Dedifferentiated amniotic fluid mesenchymal stem cell (primary cell): Measurements from ENCODE around the gene UNK.
"Not testable (repeated sequence)": the region's sequence is repeated elsewhere in the genome, so short reads cannot be mapped to it uniquely, and the experiment has no call there.

Experiments used
- DNase-seq: peaks from one replicate; pipeline ENCODE4 v3.0.0-alpha.2; 2016; ENCODE audit errors: extremely low spot score

UNK gene

DNA sequence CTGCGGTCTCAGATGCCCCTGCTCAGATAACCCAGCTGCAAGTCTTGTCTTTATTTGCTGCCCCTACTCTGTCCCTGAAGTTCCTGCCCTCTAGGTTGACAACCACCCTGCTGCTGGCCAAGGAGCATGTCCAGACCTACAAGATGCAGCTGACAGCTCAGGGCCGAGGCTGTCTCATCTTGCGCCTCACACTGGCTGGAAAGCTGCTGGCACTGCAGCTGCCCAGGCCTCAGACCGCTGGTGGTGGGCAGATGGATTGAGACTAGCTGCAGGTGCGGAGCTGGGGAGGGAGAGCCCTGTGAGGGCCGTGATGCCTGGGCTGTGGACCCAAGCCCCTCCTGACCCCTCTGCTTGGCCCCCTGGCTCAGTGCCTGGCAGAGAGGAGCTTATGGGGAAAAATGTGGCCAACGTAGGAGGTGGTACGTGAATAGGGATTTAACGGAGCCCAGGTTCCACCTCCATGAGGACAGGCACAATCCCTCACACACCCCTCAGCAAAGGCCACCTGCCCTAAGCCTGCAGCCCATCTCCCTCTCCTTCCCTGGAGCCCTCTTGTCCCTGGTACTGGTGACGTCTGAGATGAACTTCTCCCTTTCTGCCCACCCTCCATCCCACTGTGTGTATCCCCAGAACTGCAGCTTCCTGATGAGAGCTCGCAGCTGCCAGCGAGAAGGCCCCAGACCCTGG, 11.3 kb upstream of the UNK start:
- no peak for DNase-seq

DNA sequence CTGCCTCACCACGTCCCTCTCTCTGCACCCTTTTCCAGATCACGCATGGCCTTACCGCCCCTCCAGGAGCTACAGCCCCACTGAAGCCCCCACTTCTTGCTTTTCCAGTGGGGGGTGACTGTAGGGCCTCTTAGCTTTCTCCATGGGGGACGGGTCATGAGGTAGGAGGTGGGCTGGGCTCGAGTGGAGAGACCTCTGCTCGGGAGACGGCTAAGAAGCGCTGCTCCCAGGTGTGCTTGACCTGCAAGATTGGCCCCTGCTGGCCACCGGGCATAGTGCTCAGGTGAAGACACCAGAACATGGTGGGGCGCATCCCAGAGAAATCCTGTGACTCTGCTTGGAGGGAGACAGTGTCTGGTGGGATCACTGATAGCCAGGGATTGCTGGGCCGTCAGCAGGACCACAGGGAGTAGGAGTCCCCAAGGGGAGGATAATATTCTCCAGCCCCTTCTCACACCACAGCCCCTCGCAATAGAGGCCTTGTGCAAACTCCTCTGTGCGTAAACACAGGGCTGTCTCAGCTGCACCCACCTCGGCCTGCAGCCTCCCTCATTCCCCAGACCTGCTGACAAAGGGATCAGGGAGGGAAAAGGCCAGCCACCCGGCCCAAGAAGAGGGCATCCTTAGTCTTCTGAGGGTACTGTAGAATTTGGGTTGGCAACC, 10.7 kb upstream of the UNK start:
- no peak for DNase-seq

DNA sequence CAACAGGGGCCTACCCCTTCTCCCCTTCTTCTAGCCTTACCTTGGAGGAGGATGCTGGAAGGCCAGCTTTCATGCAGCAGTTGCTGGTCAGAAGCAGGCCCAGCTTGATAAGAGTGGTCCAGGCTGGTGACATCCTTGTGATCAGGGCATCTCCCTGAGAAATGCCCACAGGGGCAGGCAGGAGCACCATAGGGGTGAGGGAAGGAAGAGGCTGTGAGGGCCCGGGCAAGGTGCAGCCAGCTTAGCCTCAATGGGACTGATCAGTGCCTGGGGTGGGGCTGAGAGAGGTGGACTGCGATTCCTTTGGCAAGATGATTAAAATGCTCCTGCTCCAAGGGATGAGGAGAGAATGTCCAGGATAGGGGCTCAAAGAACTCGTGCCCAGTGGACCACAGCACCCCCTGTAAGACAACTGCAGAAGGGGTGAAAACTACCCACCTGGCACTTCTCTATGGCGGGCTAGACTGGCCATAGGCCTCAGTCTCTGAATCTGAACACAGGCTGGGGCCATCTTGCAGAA, 10.1 kb upstream of the UNK start:
- no peak for DNase-seq

DNA sequence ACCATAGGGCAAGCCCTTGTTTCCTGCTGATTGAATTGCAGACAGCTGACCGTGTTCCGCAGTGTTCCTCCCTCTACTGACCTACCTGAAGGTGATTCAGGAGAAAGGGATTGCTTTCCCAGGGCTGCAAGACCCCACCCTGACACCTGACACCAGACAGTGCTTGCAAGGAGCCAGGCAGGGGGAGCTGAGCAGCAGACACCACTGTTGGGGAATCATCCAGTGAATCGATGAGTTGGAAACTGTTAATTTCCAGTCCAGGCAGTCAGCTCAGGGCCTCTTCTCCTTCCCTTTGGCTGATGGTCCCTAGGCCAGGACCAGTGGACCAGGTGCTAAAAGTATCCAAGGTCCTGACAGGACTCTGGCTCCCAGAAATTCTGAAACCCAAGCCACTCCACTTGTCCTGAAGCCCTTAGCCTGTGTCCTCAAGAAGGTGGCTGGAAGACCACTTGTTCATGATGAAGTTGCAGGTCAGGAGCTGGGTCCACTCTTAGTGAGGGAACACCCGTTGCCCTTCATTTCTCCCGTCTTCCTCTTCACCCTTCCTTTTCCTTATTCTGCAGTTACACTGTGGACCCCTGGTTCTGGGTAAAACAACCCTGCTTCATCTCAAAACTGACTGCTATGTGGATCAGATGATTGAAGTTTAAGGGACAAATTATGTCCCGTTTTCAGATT, 9.5 kb upstream of the UNK start:
- DNase-seq = no peak

DNA sequence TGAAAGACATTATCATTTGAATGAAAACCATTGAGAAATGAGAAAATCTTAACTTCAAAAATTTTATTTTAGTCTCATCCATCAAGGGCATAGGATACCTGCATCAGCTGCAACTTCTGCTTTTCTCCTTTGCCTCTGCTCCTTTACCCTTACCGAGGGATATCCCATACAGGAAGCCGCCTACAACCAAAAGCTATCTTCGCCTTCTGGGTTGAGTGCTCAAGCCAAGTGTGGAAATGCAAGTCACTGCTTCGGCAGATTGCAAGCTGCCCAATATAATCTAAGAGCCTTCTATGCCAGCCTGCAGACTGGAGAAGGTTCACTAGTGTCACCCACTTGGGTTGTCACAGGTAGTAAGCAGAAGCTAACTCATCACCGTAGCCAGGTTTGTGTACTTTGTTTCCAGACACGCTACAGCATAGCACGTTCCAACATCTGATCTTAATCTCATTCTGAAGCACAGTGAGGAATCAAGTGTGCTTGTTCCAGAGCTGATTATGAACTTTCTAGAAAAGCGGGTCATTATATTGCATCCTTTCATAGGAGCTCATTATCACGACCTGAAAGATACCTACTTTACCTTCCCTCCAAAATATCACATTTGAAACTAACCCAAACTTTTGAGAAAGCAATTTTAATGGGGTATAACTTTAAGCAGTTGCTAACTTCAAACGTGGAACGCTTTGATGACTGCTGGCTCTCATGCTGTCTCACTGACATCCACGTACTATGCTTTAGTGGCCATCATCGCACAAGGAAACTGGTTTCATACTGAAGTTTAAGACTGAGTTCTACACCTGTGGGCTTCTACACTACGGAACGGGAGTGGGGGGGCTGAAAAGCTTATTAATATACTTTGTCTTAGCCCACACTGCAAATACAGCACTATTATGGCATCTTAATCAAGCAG, 8.0 kb upstream of the UNK start:
- DNase-seq = no peak

DNA sequence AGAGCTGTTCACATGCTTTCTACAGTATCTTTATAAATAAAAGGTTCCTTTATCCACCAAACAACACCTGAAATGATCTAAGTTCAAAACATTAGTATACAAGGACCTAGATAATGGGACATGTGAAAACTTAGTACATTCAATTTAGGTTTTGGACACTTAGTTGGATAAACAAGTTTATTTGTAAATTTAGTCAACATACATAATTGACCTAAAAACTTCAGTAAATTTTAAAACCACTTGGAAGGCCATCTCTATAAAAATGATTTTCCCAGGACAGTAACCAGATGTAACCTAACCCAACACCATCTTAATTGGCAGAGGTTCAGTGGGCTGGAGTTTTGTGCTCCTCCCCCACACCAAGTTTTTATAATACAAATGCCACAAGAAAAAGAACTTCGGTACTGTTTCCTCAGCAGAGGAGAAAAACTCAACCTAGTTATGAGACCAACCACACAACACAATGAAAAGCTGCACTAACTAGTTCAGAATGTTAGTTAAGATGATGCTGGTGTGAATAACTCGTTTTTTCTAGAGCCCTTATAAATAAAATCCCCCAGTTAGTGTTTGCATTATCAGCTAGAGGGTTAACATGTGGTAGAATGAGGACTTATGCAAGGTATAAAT, 7.2 kb upstream of the UNK start:
- no peak for DNase-seq

DNA sequence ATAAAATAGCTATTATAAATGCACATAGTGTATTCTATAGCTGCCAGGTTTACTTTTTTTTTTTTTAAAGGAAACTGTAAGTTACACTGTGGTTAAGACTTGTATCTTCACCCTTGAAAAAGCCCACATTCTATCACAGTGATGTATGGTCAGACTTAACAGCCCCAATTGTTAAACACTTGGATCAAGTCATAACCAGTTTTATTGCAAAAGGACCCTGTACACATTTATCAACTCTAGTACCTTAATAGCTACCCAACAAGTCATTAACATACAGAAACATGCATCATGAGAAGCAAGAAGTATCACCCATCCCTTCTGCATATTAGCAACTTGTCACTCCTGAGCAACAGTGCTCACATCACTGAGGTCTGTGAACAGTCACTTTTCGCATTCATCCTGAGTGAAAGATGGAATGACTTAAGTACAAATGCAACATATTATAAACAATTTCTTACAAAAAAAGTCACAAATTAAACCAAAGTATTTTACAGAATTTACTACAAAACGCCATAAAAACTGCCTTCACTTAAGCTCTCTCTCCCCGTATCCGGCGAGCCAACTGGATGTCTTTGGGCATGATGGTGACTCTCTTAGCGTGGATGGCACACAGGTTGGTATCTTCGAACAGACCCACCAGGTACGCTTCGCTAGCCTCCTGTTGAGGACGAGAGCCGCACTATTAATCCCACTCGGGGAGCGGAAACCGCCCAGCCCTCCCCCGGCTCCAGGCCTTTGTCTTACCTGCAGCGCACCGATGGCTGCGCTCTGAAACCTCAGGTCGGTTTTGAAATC, 6.3 kb upstream of the UNK start:
- DNase-seq = not testable (repeated sequence)

DNA sequence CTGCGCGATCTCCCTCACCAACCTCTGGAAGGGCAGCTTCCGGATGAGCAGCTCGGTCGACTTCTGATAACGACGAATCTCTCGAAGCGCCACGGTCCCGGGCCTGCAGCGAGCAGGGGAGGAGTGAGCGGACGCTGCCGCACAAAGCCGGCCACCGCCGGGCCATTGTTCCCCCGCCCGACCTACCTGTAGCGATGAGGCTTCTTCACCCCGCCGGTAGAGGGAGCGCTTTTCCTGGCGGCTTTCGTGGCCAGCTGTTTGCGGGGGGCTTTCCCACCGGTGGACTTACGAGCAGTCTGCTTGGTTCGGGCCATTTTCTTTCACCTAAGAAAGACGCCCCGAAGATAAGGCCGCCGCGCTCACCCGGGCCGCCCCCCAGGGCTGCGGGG, 5.8 kb upstream of the UNK start:
- no peak for DNase-seq

DNA sequence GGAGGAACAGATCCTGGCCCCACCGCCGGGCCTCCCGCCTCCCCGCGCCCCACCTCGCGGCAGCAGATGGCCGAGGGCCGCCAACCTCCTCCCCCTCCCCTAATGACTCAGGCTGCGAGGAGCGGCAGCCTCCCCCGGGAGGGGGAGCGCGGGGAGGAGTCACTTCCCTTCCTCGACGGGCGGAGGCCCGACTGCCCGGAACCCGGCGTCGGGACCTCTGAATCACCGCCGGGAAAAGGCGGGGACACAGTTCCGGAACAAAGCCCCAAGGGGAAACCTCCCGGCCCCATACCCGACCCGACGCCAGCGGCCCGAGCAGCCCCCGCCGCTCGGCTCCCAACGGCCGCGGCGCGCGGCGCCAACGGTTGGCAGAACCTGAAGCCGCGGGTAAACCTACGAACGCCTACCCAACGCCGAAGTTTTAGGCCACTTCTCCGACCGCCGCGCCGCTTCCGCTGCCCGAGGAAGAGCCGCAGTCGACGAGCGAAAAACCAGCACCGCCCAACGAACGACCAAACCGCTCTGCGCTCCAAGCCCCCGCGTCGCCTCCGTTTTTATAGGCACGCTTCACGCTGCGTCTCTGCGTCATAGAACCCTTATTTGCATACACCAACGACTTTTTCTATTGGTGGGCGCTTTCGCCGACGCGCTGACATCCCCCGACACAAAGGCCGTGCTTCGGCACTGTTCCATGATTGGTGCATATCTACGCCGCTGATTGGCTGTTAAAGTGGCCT, 5.2 kb upstream of the UNK start:
- peak; percentile 100 for DNase-seq

DNA sequence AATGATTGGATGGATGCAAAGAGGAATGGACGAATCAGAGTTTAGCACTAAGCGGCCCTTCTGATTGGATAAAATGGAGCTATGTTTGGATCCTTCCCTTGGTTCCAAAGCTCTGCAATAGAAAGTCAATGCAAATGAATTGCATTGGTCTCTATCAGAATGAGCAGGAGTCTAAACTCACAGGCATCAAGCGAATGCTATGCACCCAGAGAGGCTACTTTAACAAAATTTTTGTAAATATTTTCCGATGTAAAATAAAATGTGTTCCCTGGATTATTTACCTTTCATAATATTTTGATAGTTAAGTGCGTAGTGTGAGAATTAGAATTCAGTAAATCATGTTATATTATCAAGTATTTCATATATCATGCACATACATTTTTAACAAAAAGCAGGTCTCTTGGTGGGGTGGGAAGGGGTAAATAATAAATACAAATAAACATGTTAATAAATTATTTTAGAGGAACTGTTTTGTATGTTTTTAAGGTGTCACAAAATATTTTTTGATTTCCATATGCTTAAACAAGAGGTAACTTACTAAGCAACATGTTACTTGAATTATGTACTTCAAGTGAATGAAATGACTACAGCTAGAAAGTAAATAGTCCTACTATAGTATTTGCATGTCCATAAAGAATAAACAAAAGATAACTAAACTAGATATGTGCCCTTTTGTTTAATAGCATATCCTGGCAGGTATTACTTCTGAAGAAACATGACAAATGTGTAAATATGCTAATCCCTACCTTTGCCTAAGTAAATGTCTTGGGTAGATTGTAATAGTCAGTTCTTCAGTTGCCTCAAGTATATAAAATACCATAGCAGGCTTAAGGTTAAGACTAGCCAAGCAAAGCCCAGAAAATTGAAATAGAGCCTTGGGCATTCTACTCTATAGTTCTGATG, 4.4 kb upstream of the UNK start:
- no peak for DNase-seq

DNA sequence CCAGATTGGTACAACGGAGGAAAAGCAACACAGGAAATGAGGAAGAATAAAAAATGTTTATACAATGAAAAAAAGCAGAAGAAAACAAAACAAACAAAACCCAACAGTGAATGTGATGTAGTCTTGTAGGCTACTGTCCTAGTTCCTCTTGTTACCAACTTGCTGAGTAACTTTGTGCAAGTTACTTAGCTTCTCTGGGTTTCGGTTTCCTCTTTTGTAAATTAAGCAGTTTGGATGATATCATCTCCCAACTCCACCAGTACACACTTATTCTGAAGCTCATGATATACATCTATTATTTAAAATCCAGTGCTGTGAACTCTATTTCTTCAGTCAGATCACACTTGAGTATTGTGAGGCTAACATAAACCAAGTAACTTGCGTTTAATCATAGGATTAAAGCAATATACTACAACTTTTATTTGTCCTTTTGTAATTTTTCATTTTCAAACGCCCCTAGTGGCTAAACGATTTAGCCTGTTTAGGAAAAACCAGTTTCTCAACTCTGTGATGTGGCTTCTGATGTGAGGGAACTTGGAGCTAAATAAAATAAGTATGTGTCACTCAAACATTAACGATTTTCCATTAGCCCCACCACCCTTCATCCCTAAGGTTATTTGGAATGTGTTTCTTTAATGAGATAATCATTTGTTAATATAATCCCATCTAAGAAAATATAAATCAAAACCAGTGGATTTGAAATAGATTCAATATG, 1.4 kb upstream of the UNK start:
- peak; percentile 62 for DNase-seq

DNA sequence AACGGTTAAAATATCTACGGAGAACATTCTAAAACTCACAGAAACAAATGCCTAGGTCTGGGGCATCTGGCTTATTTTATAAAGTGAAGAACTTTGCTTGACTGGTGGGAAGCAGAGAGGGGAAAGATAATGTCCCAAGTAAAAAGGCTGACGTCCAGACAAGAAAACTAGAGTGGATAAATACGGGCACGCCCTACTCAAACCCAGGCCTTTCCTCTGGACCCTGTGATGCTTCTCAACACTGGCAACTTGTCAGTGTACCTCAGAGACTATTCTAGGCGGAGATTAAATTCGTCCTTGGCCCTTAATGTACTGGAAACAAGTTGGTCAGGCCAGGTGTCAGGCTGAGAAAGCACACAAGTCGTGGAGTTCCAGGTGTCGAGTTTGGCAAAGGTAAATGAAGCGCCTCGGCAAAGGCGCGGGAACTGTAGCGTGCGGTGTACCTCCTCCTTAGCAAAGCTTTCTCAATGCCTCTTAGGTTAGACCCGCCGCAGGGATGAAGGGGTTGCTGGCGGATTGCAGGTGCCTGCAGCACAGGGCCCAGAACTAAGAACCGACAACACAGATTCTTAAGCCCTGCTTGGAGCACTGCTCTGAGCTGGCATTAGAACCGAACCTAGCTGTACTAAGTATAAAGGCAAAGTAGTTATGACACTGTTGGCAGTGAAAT, 668 bp upstream of the UNK start:
- no peak for DNase-seq

DNA sequence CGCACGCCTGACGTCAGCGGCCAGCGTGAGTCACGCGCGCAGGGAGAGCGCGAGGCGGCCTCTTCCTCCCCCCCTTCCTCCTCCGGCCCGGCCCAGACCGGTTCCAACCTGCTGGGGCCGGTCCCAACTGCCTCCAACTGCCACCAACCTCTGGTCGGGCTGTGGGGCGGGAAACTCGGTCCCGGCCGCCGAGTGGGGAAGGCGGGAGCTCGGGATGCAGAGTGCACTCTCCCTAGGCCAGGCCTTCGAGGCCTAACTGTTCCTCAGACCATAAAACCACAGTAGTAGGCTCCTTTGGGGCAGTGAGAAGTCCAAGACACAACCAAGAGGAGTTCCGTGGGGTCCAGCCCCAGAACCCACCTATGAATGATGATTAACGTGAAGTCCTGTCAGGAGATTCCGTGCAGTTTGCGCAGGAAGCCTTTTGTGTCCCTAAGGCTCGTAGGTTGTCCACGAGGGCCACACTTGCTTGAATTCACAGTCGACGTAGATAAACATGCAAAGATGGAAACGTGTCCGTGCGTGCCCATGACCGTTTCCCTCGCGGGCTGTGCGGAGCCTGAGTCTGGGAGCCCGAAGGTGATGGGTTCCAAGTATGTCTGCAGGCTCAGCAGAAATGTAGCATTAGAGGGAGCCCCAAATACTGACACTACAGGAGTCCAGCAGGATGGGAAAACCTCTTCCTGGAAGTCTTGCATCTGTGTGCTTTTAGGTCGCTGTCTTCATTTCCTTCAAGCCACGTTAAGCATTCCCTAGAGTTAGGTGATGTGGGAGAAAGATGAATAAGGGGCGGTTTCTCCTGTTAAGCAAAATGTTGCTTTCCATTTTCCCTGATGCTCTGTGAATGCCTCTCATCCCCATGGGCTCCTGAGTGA, 647 bp downstream of the UNK start:
- peak; percentile 75 for DNase-seq

DNA sequence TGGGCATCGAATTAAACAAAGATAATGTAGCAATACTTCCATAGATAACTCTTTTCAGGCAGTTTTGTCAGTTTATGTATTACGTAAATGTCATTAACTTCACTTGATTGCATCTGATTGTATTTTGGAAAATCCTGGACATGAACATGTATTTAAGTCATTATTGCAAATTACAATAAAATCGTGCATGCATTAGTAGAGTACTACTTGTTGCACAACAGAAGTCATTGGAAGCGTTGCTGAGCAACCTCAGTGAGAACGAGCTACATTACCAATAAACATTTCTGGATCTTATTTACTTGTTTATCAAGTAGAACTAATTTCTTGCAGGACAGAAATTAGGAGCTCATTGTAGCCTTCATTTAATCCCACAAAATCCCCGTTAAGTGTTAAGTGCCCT, 6.6 kb downstream of the UNK start:
- no peak for DNase-seq

DNA sequence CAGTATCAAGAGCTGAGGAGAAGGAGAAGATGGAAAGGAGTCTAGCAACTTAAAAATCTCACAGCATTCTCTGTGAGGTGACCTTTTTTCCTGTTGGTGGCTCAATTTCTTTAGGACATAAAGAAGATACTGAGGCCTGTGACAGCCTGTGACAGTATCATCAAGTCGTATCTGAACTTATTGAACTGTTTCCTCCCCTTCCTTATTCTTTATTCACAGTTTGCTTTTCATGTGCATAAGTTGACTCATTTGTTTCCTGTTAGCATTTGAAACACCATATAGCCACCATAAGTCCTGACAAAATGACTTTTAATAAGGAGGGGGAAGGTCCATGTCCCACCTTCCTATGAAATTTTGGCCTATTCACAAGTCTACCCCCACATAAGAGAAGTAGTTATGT, 8.9 kb downstream of the UNK start:
- no peak for DNase-seq

DNA sequence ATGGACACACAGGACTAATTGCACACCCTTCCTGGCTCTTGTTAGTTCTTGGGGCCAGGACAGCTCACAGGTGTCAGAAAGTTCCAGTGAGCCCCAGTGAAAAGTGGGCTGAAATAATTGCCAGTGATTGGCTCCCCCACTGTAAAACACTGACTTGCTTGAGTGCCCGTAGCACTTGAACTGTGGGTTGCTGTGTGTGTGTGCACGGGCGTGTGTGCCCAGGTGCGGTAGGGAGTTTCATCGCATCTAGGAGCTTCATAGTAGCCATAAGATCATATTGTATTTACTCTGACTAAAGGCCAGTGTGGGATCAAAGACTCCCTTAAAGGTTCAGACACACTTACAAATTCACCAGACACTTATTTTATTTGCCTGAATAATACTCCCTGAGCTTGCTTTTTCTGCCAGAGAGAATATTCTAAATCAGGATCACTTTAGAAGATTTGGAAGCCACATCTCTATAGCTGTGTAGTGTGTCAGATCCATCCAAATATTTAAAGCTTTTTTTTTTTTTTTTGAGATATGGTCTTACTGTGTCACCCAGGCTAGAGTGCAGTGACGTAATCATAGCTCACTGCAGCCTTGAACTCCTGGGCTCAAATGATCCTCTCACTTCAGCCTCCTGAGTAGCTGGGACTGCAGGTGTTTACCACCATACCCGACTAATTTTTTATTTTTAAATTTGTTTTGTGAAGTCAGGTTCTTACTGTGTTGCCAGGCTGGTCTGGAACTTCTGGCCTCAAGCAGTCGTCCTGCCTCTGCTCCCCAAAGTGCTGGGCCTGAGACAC, 11.4 kb downstream of the UNK start:
- DNase-seq = no peak
